Measurements from ENCODE around the gene SCYGR2.
A peak's percentile ranks its signal among the peaks of the same experiment; 100 is the strongest.

SCYGR2 gene

GRCh38 chr2:227623226-227623625, 24.5 kb downstream of the SCYGR2 start:
- peaks cover 9% of the 10 kb centered on the region for H3K4me1 ChIP-seq (ENCODE audit: insufficient read depth, poor library complexity, severe bottlenecking)
- no peaks in the 10 kb centered on the region for H3K27me3 ChIP-seq (ENCODE audit: insufficient read depth, poor library complexity, severe bottlenecking)
- DNase-seq (ENCODE audit: low spot score), result no peak
- no peak for TF ChIP-seq CTCF (IDR thresholded peaks at IDR 0.05; ENCODE audit: poor library complexity, severe bottlenecking)
- H3K36me3 ChIP-seq (ENCODE audit: low read depth), result no peaks in the 10 kb centered on the region
- no peak overlapping the region for H3K4me3 ChIP-seq (ENCODE audit: severe bottlenecking)
- ATAC-seq (ENCODE audit: low read depth), result peak; percentile 70
- H3K27ac ChIP-seq (ENCODE audit: poor library complexity, severe bottlenecking), result peak overlapping the region; percentile 16
- H3K9me3 ChIP-seq (ENCODE audit: severe bottlenecking), result no peaks in the 10 kb centered on the region

- Histone ChIP-seq H3K36me3 (ENCODE audit: low read depth) (no peaks in the 10 kb centered on the region), H3K4me1 (ENCODE audit: insufficient read depth, poor library complexity, severe bottlenecking) (peaks cover 9% of the 10 kb centered on the region), H3K4me3 (ENCODE audit: severe bottlenecking) (no peak overlapping the region), H3K27ac (ENCODE audit: poor library complexity, severe bottlenecking) (no peak overlapping the region), H3K9me3 (ENCODE audit: severe bottlenecking) (no peaks in the 10 kb centered on the region), H3K27me3 (ENCODE audit: insufficient read depth, poor library complexity, severe bottlenecking) (no peaks in the 10 kb centered on the region)
- TF ChIP-seq CTCF (IDR thresholded peaks at IDR 0.05; ENCODE audit: poor library complexity, severe bottlenecking), result no peak
- ATAC-seq (ENCODE audit: low read depth) (no peak), DNase-seq (ENCODE audit: low spot score) (no peak)
These were observed 26.7 kb downstream of the SCYGR2 start for GRCh38 chr2:227625420-227625819.

GRCh38 chr2:227626580-227627151, 28.0 kb downstream of the SCYGR2 start:
- Histone ChIP-seq H3K4me3 (ENCODE audit: severe bottlenecking) (no peak overlapping the region), H3K27ac (ENCODE audit: poor library complexity, severe bottlenecking) (no peak overlapping the region), H3K9me3 (ENCODE audit: severe bottlenecking) (no peaks in the 10 kb centered on the region), H3K36me3 (ENCODE audit: low read depth) (no peaks in the 10 kb centered on the region), H3K27me3 (ENCODE audit: insufficient read depth, poor library complexity, severe bottlenecking) (no peaks in the 10 kb centered on the region), H3K4me1 (ENCODE audit: insufficient read depth, poor library complexity, severe bottlenecking) (peaks cover 9% of the 10 kb centered on the region)
- DNase-seq (ENCODE audit: low spot score) (no peak), ATAC-seq (ENCODE audit: low read depth) (no peak)
- no peak for TF ChIP-seq CTCF (IDR thresholded peaks at IDR 0.05; ENCODE audit: poor library complexity, severe bottlenecking)

GRCh38 chr2:227627769-227628168, 29.1 kb downstream of the SCYGR2 start:
- ATAC-seq (ENCODE audit: low read depth) (no peak), DNase-seq (ENCODE audit: low spot score) (no peak)
- Histone ChIP-seq H3K9me3 (ENCODE audit: severe bottlenecking) (no peaks in the 10 kb centered on the region), H3K27ac (ENCODE audit: poor library complexity, severe bottlenecking) (no peak overlapping the region), H3K4me1 (ENCODE audit: insufficient read depth, poor library complexity, severe bottlenecking) (peaks cover 9% of the 10 kb centered on the region), H3K4me3 (ENCODE audit: severe bottlenecking) (no peak overlapping the region), H3K27me3 (ENCODE audit: insufficient read depth, poor library complexity, severe bottlenecking) (no peaks in the 10 kb centered on the region), H3K36me3 (ENCODE audit: low read depth) (no peaks in the 10 kb centered on the region)
- TF ChIP-seq CTCF (IDR thresholded peaks at IDR 0.05; ENCODE audit: poor library complexity, severe bottlenecking), result no peak

GRCh38 chr2:227629435-227629834, 30.7 kb downstream of the SCYGR2 start:
- H3K9me3 ChIP-seq (ENCODE audit: severe bottlenecking), result no peaks in the 10 kb centered on the region
- DNase-seq (ENCODE audit: low spot score) (no peak), ATAC-seq (ENCODE audit: low read depth) (no peak)

More at GRCh38 chr2:227629435-227629834, 30.7 kb downstream of the SCYGR2 start:
- Histone ChIP-seq H3K27me3 (ENCODE audit: insufficient read depth, poor library complexity, severe bottlenecking) (no peaks in the 10 kb centered on the region), H3K4me1 (ENCODE audit: insufficient read depth, poor library complexity, severe bottlenecking) (no peaks in the 10 kb centered on the region), H3K4me3 (ENCODE audit: severe bottlenecking) (no peak overlapping the region), H3K36me3 (ENCODE audit: low read depth) (no peaks in the 10 kb centered on the region), H3K27ac (ENCODE audit: poor library complexity, severe bottlenecking) (no peak overlapping the region)
- no peak for TF ChIP-seq CTCF (IDR thresholded peaks at IDR 0.05; ENCODE audit: poor library complexity, severe bottlenecking)
